HL-60 (cell line): ENCODE data around the gene DLG1.

Source experiments
- POLR2AphosphoS5 ChIP-seq: IDR thresholded peaks from 2 replicates; pipeline ENCODE4 v1.6.1; 2012; ENCODE audit warnings: low read depth
- TF ChIP-seq, protein P1 (sequence below): IDR thresholded peaks from 2 replicates; pipeline ENCODE4 v1.6.1; 2012; ENCODE audit warnings: low read depth; ENCODE audit not compliant: insufficient replicate concordance
- TF ChIP-seq, protein P2 (sequence below): IDR thresholded peaks from one replicate; pipeline ENCODE4 v1.5.1; 2011; ENCODE audit warnings: low read length, control low read depth, inconsistent platforms; ENCODE audit not compliant: insufficient read depth

DNA sequence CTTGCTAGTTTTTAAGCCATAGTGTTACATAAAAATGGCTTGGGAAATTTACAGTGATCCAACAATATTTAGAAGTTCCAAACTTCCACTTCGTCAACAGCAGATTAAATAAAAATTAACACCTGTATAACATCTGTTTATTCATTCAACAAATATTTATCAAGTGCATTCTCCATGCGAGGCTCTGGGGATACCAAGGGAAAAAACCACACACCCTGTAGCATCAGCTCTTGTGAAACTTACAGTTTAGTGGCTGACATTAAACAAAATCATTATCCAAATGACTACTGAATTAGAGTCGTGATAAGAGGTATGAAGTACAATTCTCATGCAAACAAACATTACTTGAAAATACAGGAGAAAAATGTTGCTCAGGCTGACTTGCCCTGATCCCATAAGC lies 122.9 kb downstream of the DLG1 start:
- TF ChIP-seq, protein P1, sequence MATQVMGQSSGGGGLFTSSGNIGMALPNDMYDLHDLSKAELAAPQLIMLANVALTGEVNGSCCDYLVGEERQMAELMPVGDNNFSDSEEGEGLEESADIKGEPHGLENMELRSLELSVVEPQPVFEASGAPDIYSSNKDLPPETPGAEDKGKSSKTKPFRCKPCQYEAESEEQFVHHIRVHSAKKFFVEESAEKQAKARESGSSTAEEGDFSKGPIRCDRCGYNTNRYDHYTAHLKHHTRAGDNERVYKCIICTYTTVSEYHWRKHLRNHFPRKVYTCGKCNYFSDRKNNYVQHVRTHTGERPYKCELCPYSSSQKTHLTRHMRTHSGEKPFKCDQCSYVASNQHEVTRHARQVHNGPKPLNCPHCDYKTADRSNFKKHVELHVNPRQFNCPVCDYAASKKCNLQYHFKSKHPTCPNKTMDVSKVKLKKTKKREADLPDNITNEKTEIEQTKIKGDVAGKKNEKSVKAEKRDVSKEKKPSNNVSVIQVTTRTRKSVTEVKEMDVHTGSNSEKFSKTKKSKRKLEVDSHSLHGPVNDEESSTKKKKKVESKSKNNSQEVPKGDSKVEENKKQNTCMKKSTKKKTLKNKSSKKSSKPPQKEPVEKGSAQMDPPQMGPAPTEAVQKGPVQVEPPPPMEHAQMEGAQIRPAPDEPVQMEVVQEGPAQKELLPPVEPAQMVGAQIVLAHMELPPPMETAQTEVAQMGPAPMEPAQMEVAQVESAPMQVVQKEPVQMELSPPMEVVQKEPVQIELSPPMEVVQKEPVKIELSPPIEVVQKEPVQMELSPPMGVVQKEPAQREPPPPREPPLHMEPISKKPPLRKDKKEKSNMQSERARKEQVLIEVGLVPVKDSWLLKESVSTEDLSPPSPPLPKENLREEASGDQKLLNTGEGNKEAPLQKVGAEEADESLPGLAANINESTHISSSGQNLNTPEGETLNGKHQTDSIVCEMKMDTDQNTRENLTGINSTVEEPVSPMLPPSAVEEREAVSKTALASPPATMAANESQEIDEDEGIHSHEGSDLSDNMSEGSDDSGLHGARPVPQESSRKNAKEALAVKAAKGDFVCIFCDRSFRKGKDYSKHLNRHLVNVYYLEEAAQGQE: no peak
- TF ChIP-seq, protein P2, sequence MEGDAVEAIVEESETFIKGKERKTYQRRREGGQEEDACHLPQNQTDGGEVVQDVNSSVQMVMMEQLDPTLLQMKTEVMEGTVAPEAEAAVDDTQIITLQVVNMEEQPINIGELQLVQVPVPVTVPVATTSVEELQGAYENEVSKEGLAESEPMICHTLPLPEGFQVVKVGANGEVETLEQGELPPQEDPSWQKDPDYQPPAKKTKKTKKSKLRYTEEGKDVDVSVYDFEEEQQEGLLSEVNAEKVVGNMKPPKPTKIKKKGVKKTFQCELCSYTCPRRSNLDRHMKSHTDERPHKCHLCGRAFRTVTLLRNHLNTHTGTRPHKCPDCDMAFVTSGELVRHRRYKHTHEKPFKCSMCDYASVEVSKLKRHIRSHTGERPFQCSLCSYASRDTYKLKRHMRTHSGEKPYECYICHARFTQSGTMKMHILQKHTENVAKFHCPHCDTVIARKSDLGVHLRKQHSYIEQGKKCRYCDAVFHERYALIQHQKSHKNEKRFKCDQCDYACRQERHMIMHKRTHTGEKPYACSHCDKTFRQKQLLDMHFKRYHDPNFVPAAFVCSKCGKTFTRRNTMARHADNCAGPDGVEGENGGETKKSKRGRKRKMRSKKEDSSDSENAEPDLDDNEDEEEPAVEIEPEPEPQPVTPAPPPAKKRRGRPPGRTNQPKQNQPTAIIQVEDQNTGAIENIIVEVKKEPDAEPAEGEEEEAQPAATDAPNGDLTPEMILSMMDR: no peak
- TF ChIP-seq POLR2AphosphoS5: no peak
